Thyroid gland (tissue), 4 donors: Measurements from ENCODE around the gene UBE2R2. TPM values are rescaled to one million over a fixed set of nuclear protein-coding genes. Genes with fewer than 3 reads are reported as not detected.

Source experiments
- DNase-seq, 2 donors: peaks; one replicate each; pipeline ENCODE4 v3.0.0-alpha.2; 2019
- H3K27ac ChIP-seq, 3 donors: fragments of 200-600 bp; sonication (generic); 1 replicate in 2 of 3; 2 replicates in 1 of 3; pipeline ENCODE4 v1.5.1; 2016 to 2019; ENCODE audit warnings: mild to moderate bottlenecking in 1 of 3, moderate library complexity in 1 of 3
- H3K27me3 ChIP-seq: fragments of 200-600 bp; sonication (generic); one replicate; pipeline ENCODE4 v1.5.1; 2019
- H3K36me3 ChIP-seq, 2 donors: fragments of 200-600 bp; sonication (generic); one replicate each; pipeline ENCODE4 v1.5.1; 2016 to 2019
- H3K4me1 ChIP-seq, 2 donors: fragments of 200-600 bp; sonication (generic); one replicate each; pipeline ENCODE4 v1.5.1; 2017 to 2019
- H3K4me3 ChIP-seq, 3 donors: fragments of 200-600 bp; sonication (generic); replicated peaks in 1 of 3; 1 replicate in 2 of 3; 2 replicates in 1 of 3; pipeline ENCODE4 v1.5.1; 2016; ENCODE audit warnings: mild to moderate bottlenecking in 1 of 3
- H3K9me3 ChIP-seq: fragments of 200-600 bp; sonication (generic); one replicate; pipeline ENCODE4 v1.5.1; 2017
- CTCF ChIP-seq, 6 experiments: fragments of 200-600 bp in 3 of 6; fragments of 450-650 bp in 3 of 6; sonication (generic) in 3 of 6; IDR thresholded peaks; one replicate each; pipeline ENCODE4 v1.5.1; 2016 to 2019; ENCODE audit warnings: antibody characterized with exemption in 6 of 6, mild to moderate bottlenecking in 2 of 6, inconsistent platforms in 1 of 6, moderate library complexity in 1 of 6
- POLR2A ChIP-seq, 2 donors: fragments of 450-650 bp; IDR thresholded peaks; one replicate each; pipeline ENCODE4 v1.6.1; 2017; ENCODE audit warnings: antibody characterized with exemption in 2 of 2, mild to moderate bottlenecking in 2 of 2, moderate library complexity in 1 of 2
- WGBS, 2 donors: methylation state at CpG; one replicate each; pipeline ENCODE4 v1.1.5; 2017; 5-methylcytosine and 5-hydroxymethylcytosine counted together
- intact Hi-C: fragments of 100-400 bp; cut with DNase I; formaldehyde crosslinking; loops from one replicate; pipeline ENCODE4 v1.15.1; 2023
- total RNA-seq, 4 donors: library from RNA; depleted of rRNA; stranded (reverse); fragments of >200 nt; gene quantifications; one replicate each; pipeline ENCODE4 v1.2.3, GENCODE V29; 2016

UBE2R2 gene
- total RNA-seq, 4 donors from 2014 or later: 22.8 to 31.4 (median 25.8) TPM

DNA sequence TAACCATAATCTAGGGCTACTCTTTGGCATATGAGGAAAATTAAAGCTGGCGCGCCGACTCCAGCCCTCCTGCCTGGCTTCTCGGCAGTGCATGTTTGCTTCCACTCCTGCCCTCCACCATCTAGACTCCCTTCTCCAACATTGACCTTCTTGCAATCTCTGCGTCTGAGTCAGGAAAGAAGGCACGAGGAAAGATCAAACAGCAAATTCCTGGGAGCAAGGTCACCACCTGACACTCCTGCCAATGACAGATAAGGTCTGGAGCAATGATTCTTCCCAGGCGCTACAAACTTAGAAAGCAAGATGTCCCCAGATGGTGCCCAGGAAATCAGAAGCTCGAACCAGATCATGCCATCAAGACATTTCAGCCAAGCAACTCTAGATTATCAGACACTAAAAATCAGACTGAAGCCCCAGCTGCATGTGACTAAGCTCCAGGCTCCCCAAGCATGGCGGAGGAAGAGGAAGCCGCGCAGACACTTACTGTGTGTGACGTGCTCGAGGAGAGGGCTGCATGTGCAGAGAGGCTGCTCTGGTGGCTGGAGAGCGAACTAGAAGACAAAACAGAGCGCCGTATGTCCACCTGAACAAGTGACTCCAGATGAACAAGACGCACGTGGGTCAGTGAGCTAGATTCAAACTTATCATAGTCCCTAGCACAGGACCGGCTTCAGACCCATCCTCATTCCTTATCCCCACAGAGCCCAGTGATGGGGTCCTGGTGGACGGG is 115.3 kb downstream of the UBE2R2 start:
- Histone ChIP-seq H3K36me3 (peaks cover 30 to 46% of the 10 kb centered on the region in 2 donors), H3K4me3 (no peak overlapping the region), H3K4me1 (no peaks in the 10 kb centered on the region), H3K27ac (no peak overlapping the region), H3K9me3 (no peaks in the 10 kb centered on the region), H3K27me3 (no peaks in the 10 kb centered on the region)
- WGBS, 2 donors: 94 to 95% methylated on average over 20 of the region's 20 CpGs
- TF ChIP-seq POLR2A (IDR thresholded peaks at IDR 0.05): no peak
- no peak for TF ChIP-seq CTCF (IDR thresholded peaks at IDR 0.05)
- intact Hi-C loops: no loop called here
- DNase-seq: no peak

DNA sequence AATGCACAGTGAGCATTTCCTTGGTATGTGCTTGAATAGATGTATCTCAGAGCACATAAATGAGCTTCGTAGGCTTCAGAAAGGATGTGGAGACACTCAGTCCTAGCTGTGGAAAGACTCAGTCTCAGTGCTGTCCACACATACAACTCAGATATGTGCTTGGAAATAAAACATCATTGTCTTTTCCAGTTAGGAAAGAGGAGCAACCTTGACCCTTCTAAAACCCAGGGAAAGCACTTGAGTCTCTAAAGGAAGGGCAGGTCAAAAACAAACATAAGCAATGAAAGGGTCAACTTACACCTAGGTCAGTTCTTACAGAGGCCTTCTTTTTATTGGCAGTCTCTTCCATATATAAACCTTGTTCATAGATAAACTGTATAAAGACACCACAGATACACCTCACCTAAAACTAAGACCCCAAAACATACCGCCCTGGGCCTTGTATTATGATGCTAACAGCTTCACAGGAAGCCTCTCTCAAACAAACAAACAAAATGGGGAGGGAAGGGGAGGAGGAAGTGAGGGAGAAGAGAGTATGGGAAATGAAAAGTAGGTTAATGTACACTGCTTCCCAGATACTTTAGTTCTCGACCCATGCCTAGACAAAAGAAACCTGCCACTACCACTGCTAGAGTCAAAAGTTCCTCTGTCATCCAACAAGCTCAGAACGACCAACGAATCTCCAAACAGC is 117.4 kb downstream of the UBE2R2 start:
- intact Hi-C loops: no loop called here
- no peak overlapping the region for H3K27ac ChIP-seq

DNA sequence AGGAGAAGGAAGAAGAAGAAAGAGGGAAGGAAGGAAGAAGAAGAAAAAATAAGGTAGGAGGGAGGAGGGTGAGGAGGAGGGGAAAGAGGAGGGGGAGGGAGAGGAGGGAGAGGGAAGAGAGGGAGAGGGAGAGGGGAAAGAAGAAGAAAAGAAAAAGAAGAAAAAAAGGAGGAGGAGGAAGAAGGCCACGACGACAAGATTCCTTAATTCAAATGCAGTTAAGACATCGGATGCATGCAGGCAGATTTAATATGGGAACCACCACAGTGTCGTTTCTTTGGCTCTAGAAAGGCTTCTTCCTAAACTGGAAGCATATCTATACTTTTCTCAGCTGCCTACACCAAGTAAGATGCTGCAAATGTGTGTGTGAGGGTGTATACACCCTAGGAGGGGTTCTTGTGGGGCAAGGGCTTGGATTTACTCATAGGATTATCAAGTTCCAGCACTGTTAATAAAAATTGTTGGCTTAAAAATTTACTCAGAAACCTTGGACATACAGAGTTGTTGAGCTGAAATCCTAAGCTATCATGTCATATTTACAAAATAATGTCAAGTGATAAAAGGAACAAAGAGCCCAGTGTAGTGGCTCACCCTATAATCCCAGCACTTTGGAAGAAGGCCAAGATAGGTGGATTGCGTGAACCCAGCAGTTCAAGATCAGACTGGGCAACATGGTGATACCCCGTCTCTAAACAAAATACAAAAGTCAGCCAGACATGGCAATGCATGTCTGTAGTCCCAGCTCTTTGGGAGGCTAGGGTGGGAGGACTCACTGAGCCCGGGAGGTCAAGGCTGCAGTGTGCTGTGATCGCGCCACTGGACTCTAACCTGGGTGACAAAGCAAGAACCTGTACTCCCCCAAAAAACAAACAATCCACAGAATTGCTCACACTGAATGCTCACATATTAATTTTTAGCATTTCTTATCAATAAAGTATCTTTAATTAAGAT is 123.2 kb downstream of the UBE2R2 start:
- peaks cover 11 to 15% of the 10 kb centered on the region in 2 donors for H3K36me3 ChIP-seq

More for the DNA sequence above, 117.4 kb downstream of the UBE2R2 start:
- 79 to 86% methylated on average over 5 of the region's 5 CpGs for WGBS, 2 donors
- DNase-seq: no peak
- H3K36me3 ChIP-seq: peaks cover 22 to 27% of the 10 kb centered on the region in 2 donors
- no peaks in the 10 kb centered on the region for H3K27me3 ChIP-seq
- TF ChIP-seq POLR2A (IDR thresholded peaks at IDR 0.05) (no peak), CTCF (IDR thresholded peaks at IDR 0.05) (no peak)
- H3K4me1 ChIP-seq: no peaks in the 10 kb centered on the region
- H3K9me3 ChIP-seq: no peaks in the 10 kb centered on the region
- no peak overlapping the region for H3K4me3 ChIP-seq

GRCh38 chr9:33942471-33943083 is 125.6 kb downstream of the UBE2R2 start:
- Histone ChIP-seq H3K9me3 (no peaks in the 10 kb centered on the region), H3K4me1 (peaks cover 22 to 29% of the 10 kb centered on the region in 2 donors), H3K27me3 (no peaks in the 10 kb centered on the region), H3K36me3 (peaks cover 4 to 15% of the 10 kb centered on the region in 2 donors), H3K27ac (peak overlapping the region in 1 of 3 donors; percentile 14), H3K4me3 (no peak overlapping the region)
- TF ChIP-seq POLR2A (IDR thresholded peaks at IDR 0.05): no peak
- TF ChIP-seq CTCF (IDR thresholded peaks at IDR 0.05): no peak
- no peak for DNase-seq
- WGBS, 2 donors: 94 to 97% methylated on average over 3 of the region's 3 CpGs
- intact Hi-C loops: no loop called here

More for the DNA sequence above, 123.2 kb downstream of the UBE2R2 start:
- 84 to 92% methylated on average over 9 of the region's 9 CpGs for WGBS, 2 donors
- Histone ChIP-seq H3K9me3 (no peaks in the 10 kb centered on the region), H3K27me3 (no peaks in the 10 kb centered on the region), H3K27ac (peak overlapping the region in 1 of 3 donors; percentile 23), H3K4me1 (peaks cover 18 to 21% of the 10 kb centered on the region in 2 donors), H3K4me3 (no peak overlapping the region)
- TF ChIP-seq POLR2A (IDR thresholded peaks at IDR 0.05) (no peak), CTCF (IDR thresholded peaks at IDR 0.05) (no peak)
- DNase-seq: no peak
- intact Hi-C loops: no loop called here
